OCI-LY7 (cell line): Measurements from ENCODE around the gene BACH2. TPM values are rescaled to one million over a fixed set of nuclear protein-coding genes. Genes with fewer than 3 reads are reported as not detected.

Experiments used
- BruUV-seq: library from RNA; stranded (reverse); fragments of 400-500 nt; replicated peaks from 2 replicates; lab custom pipeline; 2021; lab: Mats Ljungman, UMichigan
- CTCF ChIA-PET: fragments of 300-600 bp; sonication (Branson Sonifier 250); formaldehyde crosslinking; loops from one replicate; lab custom pipeline; 2022; ENCODE audit warnings: antibody characterized with exemption; ENCODE audit not compliant: unreplicated experiment; lab: Charles Lee
- POLR2A ChIA-PET: fragments of 300-600 bp; sonication (Branson Sonifier 250); formaldehyde crosslinking; loops from one replicate; lab custom pipeline; 2022; ENCODE audit warnings: antibody characterized with exemption; lab: Charles Lee
- DNase-seq: peaks from one replicate; pipeline ENCODE4 v3.0.0-alpha.2; 2015; ENCODE audit warnings: low spot score
- H2AFZ ChIP-seq: fragments of 200-600 bp; sonication (generic), shearing (Covaris generic); 2 replicates; pipeline ENCODE4 v1.6.1; 2014; ENCODE audit warnings: mild to moderate bottlenecking, antibody characterized with exemption, low read length, moderate library complexity
- H3K27ac ChIP-seq: fragments of 200-600 bp; sonication (generic); 2 replicates; pipeline ENCODE4 v1.5.1; 2014; ENCODE audit warnings: mixed run types, low read depth, mild to moderate bottlenecking, moderate library complexity, low read length, inconsistent platforms; ENCODE audit not compliant: poor library complexity, severe bottlenecking
- H3K36me3 ChIP-seq: fragments of 200-600 bp; sonication (generic); 2 replicates; pipeline ENCODE4 v1.6.1; 2014; ENCODE audit warnings: mild to moderate bottlenecking, antibody characterized with exemption, low read length, moderate library complexity, mixed read lengths; ENCODE audit not compliant: insufficient read depth
- H3K4me1 ChIP-seq: fragments of 200-600 bp; sonication (generic); 2 replicates; pipeline ENCODE4 v1.5.1; 2014; ENCODE audit warnings: mild to moderate bottlenecking, low read length; ENCODE audit not compliant: insufficient read depth, poor library complexity, severe bottlenecking
- H3K4me2 ChIP-seq: fragments of 200-600 bp; sonication (generic); 2 replicates; pipeline ENCODE4 v1.6.1; 2014; ENCODE audit warnings: mild to moderate bottlenecking, low read length
- H3K4me3 ChIP-seq: fragments of 200-600 bp; sonication (generic); 2 replicates; pipeline ENCODE4 v1.5.1; 2014; ENCODE audit warnings: mild to moderate bottlenecking, low read depth, low read length; ENCODE audit not compliant: poor library complexity, severe bottlenecking
- H3K79me2 ChIP-seq: fragments of 200-600 bp; sonication (generic); 2 replicates; pipeline ENCODE4 v1.6.1; 2016; ENCODE audit warnings: low read depth, mild to moderate bottlenecking, low read length, moderate library complexity, mixed read lengths; ENCODE audit not compliant: insufficient read depth
- H3K9me2 ChIP-seq: fragments of 200-600 bp; sonication (generic); 2 replicates; pipeline ENCODE4 v1.6.1; 2016; ENCODE audit warnings: mild to moderate bottlenecking, low read length, mixed read lengths; ENCODE audit not compliant: insufficient read depth
- H3K9me3 ChIP-seq: fragments of 200-600 bp; sonication (generic); 2 replicates; pipeline ENCODE4 v1.6.1; 2014; ENCODE audit warnings: mild to moderate bottlenecking, mixed run types, low read length, mixed read lengths
- H4K20me1 ChIP-seq: fragments of 200-600 bp; sonication (generic); 2 replicates; pipeline ENCODE4 v1.6.1; 2014; ENCODE audit warnings: mild to moderate bottlenecking, antibody characterized with exemption, low read length, moderate library complexity, mixed read lengths; ENCODE audit not compliant: insufficient read depth
- CTCF ChIP-seq: fragments of 200-600 bp; sonication (generic); conservative IDR thresholded peaks from 2 replicates; pipeline ENCODE4 v1.5.1; 2014; ENCODE audit warnings: mild to moderate bottlenecking, antibody characterized with exemption, low read length, moderate library complexity, mixed read lengths
- EZH2phosphoT487 ChIP-seq: fragments of 200-600 bp; sonication (generic); IDR thresholded peaks from 2 replicates; pipeline ENCODE4 v1.6.1; 2018; ENCODE audit warnings: low read depth, borderline replicate concordance, mild to moderate bottlenecking, mixed run types, antibody characterized with exemption, low read length, moderate library complexity, mixed read lengths
- intact Hi-C: fragments of 100-400 bp; cut with micrococcal nuclease; formaldehyde crosslinking; loops from one replicate; pipeline ENCODE4 v1.10.0; 2022; ENCODE audit not compliant: unreplicated experiment
- total RNA-seq, 2 experiments: library from RNA; depleted of rRNA in 1 of 2; stranded (reverse); fragments of >200 nt in 1 of 2; shearing (Covaris generic) in 1 of 2; gene quantifications; 2 replicates each; pipeline ENCODE4 v1.2.3, GENCODE V29; 2014 to 2022

Gene BACH2
- total RNA-seq, 2 experiments from 2014 or later, result 92.0 to 163 TPM

- no peak overlapping the region for H3K27ac ChIP-seq
- no peak overlapping the region for H3K4me3 ChIP-seq
- no peaks in the 10 kb centered on the region; the same call in 1 of the 2 replicates for H3K9me3 ChIP-seq
- peaks cover 98% of the 10 kb centered on the region for H3K79me2 ChIP-seq
- ChIA-PET CTCF (interaction anchor here (1.7 kb wide), 1 partner anchor 11 kb away, joined by 4 read pairs; no protein-coding TSS in a partner anchor), POLR2A (interaction anchor here (1.0 to 2.3 kb wide), 5 partner anchors 8 to 230 kb away, joined by 4 to 8 read pairs (median 4); no protein-coding TSS in a partner anchor)
- no TSS peak for BruUV-seq
- H3K4me2 ChIP-seq, result peak overlapping the region; percentile 25
- H2AFZ ChIP-seq, result no peak overlapping the region
- H3K9me2 ChIP-seq, result no peaks in the 10 kb centered on the region
- intact Hi-C loops, result no loop called here
- no peak for DNase-seq
- H4K20me1 ChIP-seq, result peaks cover 10% of the 10 kb centered on the region
- TF ChIP-seq CTCF (no peak), EZH2phosphoT487 (no peak)
- H3K36me3 ChIP-seq, result peaks cover 49% of the 10 kb centered on the region
- H3K4me1 ChIP-seq, result peaks cover 46% of the 10 kb centered on the region
These were observed 118.9 kb downstream of the BACH2 start for GRCh38 chr6:90177544-90178383.

DNA sequence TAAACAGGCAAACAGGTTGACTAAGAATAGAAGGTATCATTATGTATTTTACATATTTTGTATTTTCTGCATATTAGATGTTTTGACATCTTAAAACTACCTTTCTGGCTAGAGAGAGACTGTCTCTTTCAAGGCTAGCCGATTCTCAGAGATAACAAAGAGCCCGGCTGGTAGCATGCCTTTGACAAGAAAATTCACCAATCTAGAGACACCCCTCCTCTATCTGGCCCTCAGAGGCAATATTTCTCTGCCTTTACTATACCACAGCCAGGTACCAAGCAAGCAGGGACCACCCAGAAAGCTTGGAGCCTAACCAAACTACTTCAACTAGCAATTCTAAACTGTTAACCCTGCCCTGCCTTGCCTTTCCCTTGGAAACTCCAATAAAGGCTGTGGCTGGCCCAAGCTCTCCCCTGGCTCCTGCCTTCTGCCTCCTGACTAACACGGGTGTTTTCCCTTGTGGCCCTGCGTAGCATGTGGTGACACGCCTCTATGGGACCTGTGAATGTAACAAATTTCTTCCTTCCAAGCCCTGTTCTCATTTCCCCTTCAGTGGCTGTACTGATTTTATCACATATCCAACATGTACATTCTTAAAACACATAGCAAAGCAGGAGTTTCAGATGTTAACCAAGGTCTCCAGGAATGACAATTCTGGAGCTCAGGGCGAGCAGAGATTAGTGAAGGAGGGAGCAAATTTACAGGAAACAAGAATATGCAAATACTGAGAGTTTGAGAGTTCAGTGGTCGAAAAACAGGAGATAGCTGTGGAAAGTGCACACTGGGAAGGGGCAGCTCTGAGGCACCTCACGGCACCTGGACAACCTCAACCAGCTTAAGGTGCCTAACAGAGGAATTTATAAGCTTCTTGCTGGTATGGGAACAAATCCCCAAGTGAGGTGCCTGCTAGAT is 120.8 kb downstream of the BACH2 start:
- intact Hi-C loops, result no loop called here
- peak overlapping the region; percentile 20 for H3K27ac ChIP-seq

More for the DNA sequence above, 120.8 kb downstream of the BACH2 start:
- ChIA-PET POLR2A (interaction anchor here (0.7 to 0.8 kb wide), 2 partner anchors 22 to 236 kb away, joined by 3 to 5 read pairs; no protein-coding TSS in a partner anchor), CTCF (no interaction called here)
- DNase-seq, result no peak
- TF ChIP-seq EZH2phosphoT487 (no peak), CTCF (no peak)
- no peak overlapping the region for H3K4me3 ChIP-seq
- H4K20me1 ChIP-seq, result peaks cover 10% of the 10 kb centered on the region
- H2AFZ ChIP-seq, result no peak overlapping the region
- H3K9me2 ChIP-seq, result no peaks in the 10 kb centered on the region
- H3K36me3 ChIP-seq, result peaks cover 36% of the 10 kb centered on the region
- H3K9me3 ChIP-seq, result no peaks in the 10 kb centered on the region; the same call in 1 of the 2 replicates
- H3K4me2 ChIP-seq, result peak overlapping the region; percentile 51
- H3K4me1 ChIP-seq, result peaks cover 46% of the 10 kb centered on the region
- peaks cover 96% of the 10 kb centered on the region for H3K79me2 ChIP-seq
- no TSS peak for BruUV-seq
